HepG2 (cell line): ENCODE data around the gene OARD1. TPM values are rescaled to one million over a fixed set of nuclear protein-coding genes. Genes with fewer than 3 reads are reported as not detected.
A peak's percentile ranks its signal among the peaks of the same experiment; 100 is the strongest.

Source experiments
- ATAC-seq: fragments of 200-7000 bp; cut with Tn5 transposase; 3 replicates; pipeline ENCODE4 v1.9.1; 2020; ENCODE audit warnings: mild to moderate bottlenecking, moderate library complexity
- BruUV-seq: library from RNA; stranded (reverse); fragments of 400-500 nt; replicated peaks from 2 replicates; lab custom pipeline; 2021; lab: Mats Ljungman, UMichigan
- CTCF ChIA-PET: fragments of 300-600 bp; formaldehyde crosslinking; extraction: SDS; loops from one replicate; lab custom pipeline; 2021; ENCODE audit warnings: low total read pairs, inconsistent platforms, low intra/inter-chr PET ratio; lab: Yijun Ruan, JAX
- POLR2A ChIA-PET: fragments of 350-600 bp; sonication (Branson Sonifier 250); formaldehyde crosslinking; loops from one replicate; lab custom pipeline; 2020; ENCODE audit warnings: antibody characterized with exemption, inconsistent platforms; lab: Yijun Ruan, JAX
- DNase-seq: peaks from one replicate; pipeline ENCODE4 v3.0.0-alpha.2; 2015; ENCODE audit warnings: low spot score
- FAIRE-seq: peaks from 3 replicates; lab custom pipeline; 2011; peaks lifted over from hg19 to GRCh38; lab: Jason Lieb, UNC
- H2AFZ ChIP-seq: one replicate; pipeline ENCODE4 v1.6.1; 2011; ENCODE audit warnings: low read length, inconsistent platforms
- H3K27ac ChIP-seq: fragments of 300-600 bp; 3 replicates; pipeline ENCODE4 v1.8.0; 2011; ENCODE audit warnings: mixed run types, mild to moderate bottlenecking, mixed read lengths, low read length, inconsistent platforms; ENCODE audit not compliant: insufficient read depth; ENCODE audit errors: extremely low read length
- H3K27me3 ChIP-seq, 2 experiments: fragments of 200-600 bp in 1 of 2; 2 replicates in 1 of 2; 3 replicates in 1 of 2; pipeline versions ENCODE4 v1.6.0 to v1.8.0; 2011; ENCODE audit warnings: low read length in 2 of 2, mild to moderate bottlenecking in 2 of 2, moderate library complexity in 2 of 2, inconsistent platforms in 1 of 2; ENCODE audit not compliant: insufficient read depth in 2 of 2, control insufficient read depth in 1 of 2
- H3K36me3 ChIP-seq, 2 experiments: fragments of 200-600 bp in 1 of 2; replicated peaks in 1 of 2; 2 replicates in 1 of 2; 3 replicates in 1 of 2; pipeline versions ENCODE4 v1.5.1 to v1.8.0; 2011; ENCODE audit warnings: low read length in 2 of 2, inconsistent platforms in 1 of 2; ENCODE audit not compliant: insufficient read depth in 2 of 2, control insufficient read depth in 1 of 2
- H3K4me1 ChIP-seq: 2 replicates; pipeline ENCODE4 v1.5.1; 2012; ENCODE audit warnings: low read length, inconsistent platforms; ENCODE audit not compliant: insufficient read depth
- H3K4me2 ChIP-seq: 2 replicates; pipeline ENCODE4 v1.6.0; 2011; ENCODE audit warnings: low read depth, low read length, inconsistent platforms
- H3K4me3 ChIP-seq, 3 experiments: fragments of 200-600 bp in 1 of 3; sonication (generic), shearing (Covaris generic) in 1 of 3; replicated peaks in 1 of 3; 2 replicates each; pipeline ENCODE4 v1.5.1; 2011 to 2016; ENCODE audit warnings: low read length in 3 of 3, inconsistent platforms in 2 of 3, low read depth in 2 of 3, mild to moderate bottlenecking in 2 of 3, control low read depth in 1 of 3, mixed read lengths in 1 of 3; ENCODE audit not compliant: insufficient read depth in 1 of 3
- H3K79me2 ChIP-seq: one replicate; pipeline ENCODE4 v1.6.1; 2011; ENCODE audit warnings: low read length, inconsistent platforms; ENCODE audit not compliant: insufficient read depth
- H3K9ac ChIP-seq: 2 replicates; pipeline ENCODE4 v1.6.0; 2011; ENCODE audit warnings: mild to moderate bottlenecking, low read depth, low read length, inconsistent platforms; ENCODE audit not compliant: insufficient read depth
- H3K9me3 ChIP-seq: 2 replicates; pipeline ENCODE4 v1.5.1; 2012; ENCODE audit warnings: mild to moderate bottlenecking, low read length
- H4K20me1 ChIP-seq: 2 replicates; pipeline ENCODE4 v1.6.0; 2011; ENCODE audit warnings: inconsistent platforms, mild to moderate bottlenecking, low read length, moderate library complexity; ENCODE audit not compliant: insufficient read depth
- AGO2 ChIP-seq: fragments of 200-400 bp; formaldehyde crosslinking; optimal IDR thresholded peaks from 2 replicates; pipeline ENCODE3; 2017; ENCODE audit warnings: mild to moderate bottlenecking, low read depth, low read length, moderate library complexity
- SP5 ChIP-seq: IDR thresholded peaks from 2 replicates; pipeline ENCODE4 v1.6.1; 2016; ENCODE audit warnings: low read depth, borderline replicate concordance
- WGBS: methylation state at CpG from one replicate; pipeline ENCODE4 v1.1.6; 2017; ENCODE audit warnings: low lambda C conversion rate; 5-methylcytosine and 5-hydroxymethylcytosine counted together
- in situ Hi-C: cut with HindIII; loops from 2 replicates; pipeline ENCODE4 v1.10.0; 2017; ENCODE audit warnings: low pct_unique_long_range_greater_than_20kb; ENCODE audit not compliant: extremely low pct_ligation_motif_present
- intact Hi-C: fragments of 100-400 bp; cut with micrococcal nuclease; formaldehyde crosslinking; loops from one replicate; pipeline ENCODE4 v1.10.0; 2022; ENCODE audit not compliant: unreplicated experiment
- polyA plus RNA-seq, 8 experiments: library from polyadenylated mRNA; depleted of rRNA in 3 of 8; stranded (reverse) in 7 of 8; unstranded in 1 of 8; fragments of >200 nt; fragmentation: Illumina TruSeq in 4 of 8; extraction: Trizol in 4 of 8; gene quantifications; 2 replicates each; pipeline versions ENCODE4 v1.2.1 to v1.2.3, GENCODE V29; 2011 to 2016; ENCODE audit warnings: low read depth in 4 of 8, missing spikeins in 1 of 8, mixed read lengths in 1 of 8; ENCODE audit not compliant: insufficient read depth in 1 of 8
- total RNA-seq, 5 experiments: library from RNA; depleted of rRNA; stranded (reverse); fragments of >200 nt; fragmentation: Illumina TruSeq; extraction: Trizol; gene quantifications; 2 replicates each; pipeline ENCODE4 v1.2.3, GENCODE V29; 2016; ENCODE audit warnings: low read depth in 1 of 5
- TF ChIP-seq, protein P1 (sequence below): sonication (generic); formaldehyde crosslinking; IDR thresholded peaks from 2 replicates; pipeline ENCODE4 v1.5.1; 2020; ENCODE audit warnings: mild to moderate bottlenecking, missing genetic modification reagents, moderate library complexity

The OARD1 gene
- total and polyA plus RNA-seq, 2 of the 13 experiments (the other 11 are each of a cell fraction or from before 2014, with no cell fraction given) = 18.4 to 49.0 TPM

DNA sequence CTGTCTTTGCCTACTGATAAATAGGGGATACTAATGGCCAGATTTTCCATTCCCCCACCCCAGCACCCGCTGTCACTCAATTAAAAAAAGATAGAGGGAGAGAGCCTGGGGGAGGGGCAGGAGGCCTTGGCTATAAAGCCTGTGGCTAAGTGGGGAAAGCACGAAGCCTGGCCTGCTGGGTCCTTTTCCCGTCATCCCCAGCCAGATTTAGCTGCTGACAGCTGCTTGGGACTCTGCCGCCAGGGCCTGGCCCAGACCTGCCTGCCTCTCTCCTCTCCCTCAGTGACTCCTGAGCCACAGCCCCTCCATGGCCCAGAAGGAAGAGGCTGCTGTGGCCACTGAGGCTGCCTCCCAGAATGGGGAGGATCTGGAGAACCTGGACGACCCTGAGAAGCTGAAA lies 19.1 kb downstream of the OARD1 start, which contains the start of gene APOBEC2:
Gene APOBEC2 (plus strand): TSS at position 162 of the 400 bp plus-strand sequence. CDS start 146 bp downstream, at position 308.
- WGBS = 79% methylated on average over 4 of the region's 5 CpGs
- in situ Hi-C loops = loop anchor here (10.0 kb wide), 1 partner anchor 532 kb away; no protein-coding TSS in a partner anchor
- no peak within 1 kb of the TSS for H3K9ac ChIP-seq
- no peak for DNase-seq
- TF ChIP-seq AGO2 (peak; percentile 37), SP5 (CRISPR knock-in tag) (no peak)
- TF ChIP-seq, protein P1, sequence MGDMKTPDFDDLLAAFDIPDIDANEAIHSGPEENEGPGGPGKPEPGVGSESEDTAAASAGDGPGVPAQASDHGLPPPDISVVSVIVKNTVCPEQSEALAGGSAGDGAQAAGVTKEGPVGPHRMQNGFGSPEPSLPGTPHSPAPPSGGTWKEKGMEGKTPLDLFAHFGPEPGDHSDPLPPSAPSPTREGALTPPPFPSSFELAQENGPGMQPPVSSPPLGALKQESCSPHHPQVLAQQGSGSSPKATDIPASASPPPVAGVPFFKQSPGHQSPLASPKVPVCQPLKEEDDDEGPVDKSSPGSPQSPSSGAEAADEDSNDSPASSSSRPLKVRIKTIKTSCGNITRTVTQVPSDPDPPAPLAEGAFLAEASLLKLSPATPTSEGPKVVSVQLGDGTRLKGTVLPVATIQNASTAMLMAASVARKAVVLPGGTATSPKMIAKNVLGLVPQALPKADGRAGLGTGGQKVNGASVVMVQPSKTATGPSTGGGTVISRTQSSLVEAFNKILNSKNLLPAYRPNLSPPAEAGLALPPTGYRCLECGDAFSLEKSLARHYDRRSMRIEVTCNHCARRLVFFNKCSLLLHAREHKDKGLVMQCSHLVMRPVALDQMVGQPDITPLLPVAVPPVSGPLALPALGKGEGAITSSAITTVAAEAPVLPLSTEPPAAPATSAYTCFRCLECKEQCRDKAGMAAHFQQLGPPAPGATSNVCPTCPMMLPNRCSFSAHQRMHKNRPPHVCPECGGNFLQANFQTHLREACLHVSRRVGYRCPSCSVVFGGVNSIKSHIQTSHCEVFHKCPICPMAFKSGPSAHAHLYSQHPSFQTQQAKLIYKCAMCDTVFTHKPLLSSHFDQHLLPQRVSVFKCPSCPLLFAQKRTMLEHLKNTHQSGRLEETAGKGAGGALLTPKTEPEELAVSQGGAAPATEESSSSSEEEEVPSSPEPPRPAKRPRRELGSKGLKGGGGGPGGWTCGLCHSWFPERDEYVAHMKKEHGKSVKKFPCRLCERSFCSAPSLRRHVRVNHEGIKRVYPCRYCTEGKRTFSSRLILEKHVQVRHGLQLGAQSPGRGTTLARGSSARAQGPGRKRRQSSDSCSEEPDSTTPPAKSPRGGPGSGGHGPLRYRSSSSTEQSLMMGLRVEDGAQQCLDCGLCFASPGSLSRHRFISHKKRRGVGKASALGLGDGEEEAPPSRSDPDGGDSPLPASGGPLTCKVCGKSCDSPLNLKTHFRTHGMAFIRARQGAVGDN (CRISPR knock-in tag) = peak; percentile 18; the same call in 1 of the 2 replicates
- no peak within 1 kb of the TSS for H2AFZ ChIP-seq
- no peak for ATAC-seq
- H3K27ac ChIP-seq = no peak within 1 kb of the TSS
- POLR2A ChIA-PET = interaction anchor here (3.7 to 5.2 kb wide), 2 partner anchors 10 to 12 kb away, joined by 20 to 59 read pairs; partner anchors contain the start of genes TSPO2 and UNC5CL
- H3K9me3 ChIP-seq = no peaks in the 10 kb centered on the region
- no peaks in the 10 kb centered on the region for H3K27me3 ChIP-seq
- H3K4me3 ChIP-seq = no peak within 1 kb of the TSS
- H4K20me1 ChIP-seq = no peaks in the 10 kb centered on the region
- peaks cover 0 to 4% of the 10 kb centered on the region in 2 experiments; a peak in 2 of 5 replicates for H3K36me3 ChIP-seq
- CTCF ChIA-PET = no interaction called here
- no peaks in the 10 kb centered on the region for H3K79me2 ChIP-seq
- intact Hi-C loops = no loop called here
- peaks cover 66% of the 10 kb centered on the region for H3K4me1 ChIP-seq
- no peak within 1 kb of the TSS for H3K4me2 ChIP-seq
- no TSS peak for BruUV-seq
- FAIRE-seq = no peak
